ENCODE measurements around the gene TMEM50A.

Gene TMEM50A

GRCh38 chr1:25338188-25338981, at the start of gene TMEM50A (continued):
- TF ChIP-seq TSHZ1 (tag by site-specific recombination; IDR thresholded peaks at IDR 0.05; ENCODE audit: borderline replicate concordance) (no peak), ZNF629 (tag by site-specific recombination; IDR thresholded peaks at IDR 0.05) (peak; percentile 49), ZNF791 (tag by site-specific recombination; IDR thresholded peaks at IDR 0.05) (no peak), KLF17 (tag by site-specific recombination; IDR thresholded peaks at IDR 0.05) (0 out of 2 replicates have a peak, but pooled peaks have one; percentile 44), ZBTB49 (tag by site-specific recombination; IDR thresholded peaks at IDR 0.05; ENCODE audit: low read depth) (no peak), GLIS1 (tag by site-specific recombination; IDR thresholded peaks at IDR 0.05) (peak; percentile 30; the same call in 1 of the 2 replicates), ZNF777 (tag by site-specific recombination; IDR thresholded peaks at IDR 0.05; ENCODE audit: borderline replicate concordance) (no peak), ZNF544 (tag by site-specific recombination; IDR thresholded peaks at IDR 0.05) (no peak), YY2 (tag by site-specific recombination; IDR thresholded peaks at IDR 0.05) (no peak), ZNF174 (tag by site-specific recombination; IDR thresholded peaks at IDR 0.05) (no peak), ZNF560 (tag by site-specific recombination; IDR thresholded peaks at IDR 0.05; ENCODE audit: borderline replicate concordance) (no peak), ZNF518A (tag by site-specific recombination; conservative IDR thresholded peaks at IDR 0.05; ENCODE audit: low read depth) (no peak), MEIS1 (CRISPR knock-in tag; IDR thresholded peaks at IDR 0.05; ENCODE audit: borderline replicate concordance) (no peak), ZNF626 (tag by site-specific recombination; IDR thresholded peaks at IDR 0.05) (no peak), ZNF366 (tag by site-specific recombination; conservative IDR thresholded peaks at IDR 0.05) (peak; percentile 73), GLI4 (tag by site-specific recombination; IDR thresholded peaks at IDR 0.05) (no peak), MYNN (tag by site-specific recombination; IDR thresholded peaks at IDR 0.05; ENCODE audit: borderline replicate concordance) (peak; percentile 68), ZNF223 (tag by site-specific recombination; IDR thresholded peaks at IDR 0.05) (no peak), ZSCAN23 (tag by site-specific recombination; IDR thresholded peaks at IDR 0.05) (peak; percentile 63), ZSCAN16 (tag by site-specific recombination; IDR thresholded peaks at IDR 0.05) (no peak), TCF7L2 (IDR thresholded peaks at IDR 0.05; ENCODE audit: borderline replicate concordance, low read depth, low read length) (no peak), ZBTB17 (tag by site-specific recombination; IDR thresholded peaks at IDR 0.05) (peak; percentile 63), SP2 (tag by site-specific recombination; IDR thresholded peaks at IDR 0.05) (peak; percentile 85), PBX3 (CRISPR knock-in tag; IDR thresholded peaks at IDR 0.05) (no peak; the same call in 1 of the 2 replicates), ATF2 (tag by site-specific recombination; IDR thresholded peaks at IDR 0.05; ENCODE audit: low read depth) (no peak)
